SHP77 treated with DMSO at 0.1 percent for 48 hours (cell line): Measurements from ENCODE around the gene PLPP6.

ENCODE experiments used
- DNase-seq: peaks from one replicate; lab custom pipeline; 2025; lab: John Stamatoyannopoulos, UW

Gene PLPP6

DNA sequence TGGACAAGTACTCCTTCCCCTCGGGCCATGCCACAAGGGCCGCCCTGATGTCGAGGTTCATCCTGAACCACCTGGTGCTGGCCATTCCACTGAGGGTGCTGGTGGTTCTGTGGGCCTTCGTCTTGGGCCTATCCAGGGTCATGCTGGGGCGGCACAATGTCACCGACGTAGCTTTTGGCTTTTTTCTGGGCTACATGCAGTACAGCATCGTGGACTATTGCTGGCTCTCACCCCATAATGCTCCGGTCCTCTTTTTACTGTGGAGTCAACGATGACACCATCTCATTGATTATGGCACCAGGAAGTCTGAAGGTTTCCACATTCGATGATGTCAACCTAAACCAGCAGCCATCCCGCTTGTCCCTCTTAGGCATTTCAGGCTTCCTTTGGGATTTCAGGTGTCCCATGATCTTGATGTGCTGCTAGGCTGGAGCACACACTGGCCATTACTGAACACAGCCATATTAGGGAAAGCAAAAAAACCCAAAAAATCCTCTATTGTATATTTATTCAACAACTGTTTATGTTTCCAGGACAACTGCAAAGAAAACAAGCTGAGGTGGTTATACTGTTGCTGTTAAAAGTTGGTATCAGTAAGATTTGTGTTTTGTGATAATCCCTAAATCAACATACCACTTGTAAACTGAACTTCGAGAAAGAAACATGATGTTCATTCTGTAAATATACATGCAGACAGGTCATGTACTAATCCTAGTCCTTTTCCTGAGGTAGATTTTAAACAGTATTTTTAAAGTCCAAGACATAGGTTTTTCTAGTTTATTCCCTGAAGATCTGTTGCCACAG, 1.1 kb downstream of the PLPP6 start:
- DNase-seq: no peak

DNA sequence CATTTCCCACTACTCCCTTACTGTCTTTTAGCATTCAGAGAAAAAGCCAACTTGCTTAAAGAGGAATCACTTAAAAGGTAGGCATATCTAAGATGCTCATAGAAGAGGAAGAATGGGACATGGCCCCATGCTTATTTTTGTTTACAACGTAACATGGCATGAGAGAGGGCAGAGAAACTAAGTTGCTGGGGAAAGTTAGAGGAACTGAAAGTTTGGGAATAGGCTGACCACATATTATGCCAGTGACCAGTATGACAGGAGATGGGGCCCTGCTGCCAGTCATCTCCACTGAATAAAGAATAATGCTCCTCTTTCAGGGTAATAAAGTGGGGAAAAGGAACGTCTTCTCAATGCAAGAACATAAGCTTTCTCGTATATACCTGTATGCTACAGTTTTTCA, 1.9 kb downstream of the PLPP6 start:
- DNase-seq: no peak

DNA sequence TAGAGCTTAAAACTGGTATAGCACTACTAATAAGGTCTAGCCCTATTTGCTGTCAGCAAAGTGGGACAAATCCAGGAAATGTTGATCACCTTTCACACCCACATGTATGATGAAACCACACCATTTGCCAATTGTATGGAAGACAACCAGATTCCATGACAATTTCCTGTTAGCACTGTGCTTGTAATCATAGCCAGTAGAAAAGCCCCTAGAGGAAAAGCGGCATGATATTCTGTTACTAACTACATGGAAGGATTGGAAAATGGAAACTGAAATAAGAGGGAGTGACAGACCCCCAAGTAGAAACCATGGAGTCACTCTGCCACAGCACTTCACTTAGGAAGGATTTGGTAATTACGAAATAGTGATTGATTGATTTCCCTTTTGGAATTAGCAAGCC, 3.3 kb downstream of the PLPP6 start:
- no peak for DNase-seq

DNA sequence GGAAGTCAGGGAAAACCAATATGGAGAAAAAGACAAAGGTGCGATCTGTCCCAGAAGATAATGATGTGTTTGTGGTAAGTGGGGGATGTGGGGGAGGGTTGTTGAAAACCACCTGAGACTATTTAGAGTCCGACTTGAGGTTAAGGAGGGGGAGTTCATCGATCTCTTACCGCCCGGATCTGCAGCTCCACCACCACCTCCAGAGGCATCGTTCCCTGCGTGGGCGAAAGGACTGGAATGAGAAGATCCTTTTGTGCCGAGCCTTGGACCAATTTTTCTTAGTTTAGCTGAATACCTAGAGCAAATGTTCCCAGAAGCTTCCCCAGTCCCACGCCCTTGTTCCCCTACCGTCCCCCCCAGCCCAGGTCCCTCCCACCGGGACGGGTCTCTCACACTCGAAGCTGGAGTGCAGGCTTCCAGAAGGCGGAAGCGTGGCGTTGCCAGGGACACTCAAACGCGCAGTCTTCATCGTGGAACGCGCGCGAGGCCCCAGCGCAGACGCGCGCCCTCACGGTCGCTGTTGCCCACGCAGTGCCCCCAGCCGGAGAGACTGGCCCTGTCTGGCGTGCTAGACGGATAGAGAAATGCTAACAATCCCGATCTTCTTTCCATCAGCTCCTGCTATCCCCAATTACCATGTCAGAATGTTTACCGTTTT, 4.1 kb downstream of the PLPP6 start, which contains the start of gene SPATA6L:
Gene SPATA6L (minus strand): TSS at position 439 of the 658 bp plus-strand sequence. CDS start 230 bp downstream, at position 209.
- peak; percentile 22 for DNase-seq

DNA sequence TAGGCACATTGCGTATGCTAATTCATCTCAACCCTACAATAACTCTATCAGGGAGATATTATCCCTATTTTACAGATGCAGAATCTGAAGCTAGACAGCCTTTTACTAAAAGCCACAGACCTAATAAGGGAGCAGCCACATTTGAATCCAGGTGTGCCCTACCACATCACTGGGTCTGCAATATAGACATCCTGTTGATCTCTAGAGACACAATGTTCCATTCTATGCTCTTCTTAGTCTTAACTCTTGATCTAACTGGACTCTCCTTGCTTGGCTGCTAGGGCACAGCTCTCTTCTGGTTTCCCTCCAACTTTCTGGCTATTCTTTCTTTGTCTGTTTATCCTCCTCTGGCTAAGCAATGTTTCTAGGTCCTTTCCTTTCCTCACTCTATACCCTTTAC, 5.6 kb downstream of the PLPP6 start:
- no peak for DNase-seq

DNA sequence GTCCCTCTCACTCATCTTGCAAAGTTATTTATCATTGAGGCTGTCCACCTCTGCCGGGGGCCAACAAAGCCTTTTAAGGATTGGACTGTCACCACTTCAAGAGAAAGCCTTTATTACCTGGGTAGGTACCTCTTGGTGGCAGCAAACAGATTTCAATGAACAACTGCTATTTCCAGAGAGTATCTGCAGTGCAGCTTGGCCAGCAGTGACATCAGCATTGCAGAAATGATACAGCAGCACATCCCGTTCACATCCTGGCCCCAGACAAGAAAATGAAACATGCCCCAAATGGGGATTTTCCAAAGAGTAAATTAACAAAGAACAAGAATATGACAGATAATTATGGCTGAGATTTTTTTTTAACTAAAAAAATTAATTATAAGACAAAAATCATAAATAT, 6.5 kb downstream of the PLPP6 start:
- DNase-seq: no peak

DNA sequence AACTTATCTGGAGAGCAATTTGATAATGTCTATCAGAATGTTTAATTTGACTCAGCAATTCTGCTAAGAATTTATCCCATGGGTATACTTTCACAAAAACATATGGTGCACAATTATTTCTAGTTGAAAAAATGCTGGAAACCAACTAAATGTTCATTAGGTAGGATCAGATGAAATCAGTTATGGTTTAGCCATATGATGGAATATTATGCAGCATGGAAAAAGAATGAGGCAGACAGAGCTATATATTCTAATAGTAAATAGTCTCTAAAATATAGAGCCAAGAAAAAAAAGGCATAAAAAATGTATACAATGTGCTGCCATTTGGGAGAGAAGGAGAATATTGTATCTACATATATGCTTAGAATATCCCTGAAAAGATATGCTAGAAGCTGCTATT, 7.8 kb downstream of the PLPP6 start:
- no peak for DNase-seq

DNA sequence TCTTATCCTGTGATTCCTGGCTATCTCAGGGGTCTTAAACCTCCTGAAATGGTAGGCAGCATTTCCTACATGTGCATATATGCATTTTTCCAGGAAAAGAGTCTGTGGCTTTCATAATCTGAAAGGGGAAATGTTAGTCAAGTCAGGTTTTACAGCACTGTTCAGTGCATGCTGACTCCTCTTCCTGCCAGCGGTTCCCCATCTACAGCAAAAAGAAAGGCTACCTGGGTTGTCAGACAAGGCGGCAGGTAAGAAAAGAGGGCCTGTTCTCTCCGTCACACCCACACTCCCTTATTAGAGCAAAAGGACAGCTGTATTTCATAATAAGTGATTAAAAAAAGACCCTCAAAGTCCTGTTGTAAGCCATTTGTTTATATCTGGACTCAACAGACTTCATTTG, 8.5 kb downstream of the PLPP6 start:
- DNase-seq: no peak

DNA sequence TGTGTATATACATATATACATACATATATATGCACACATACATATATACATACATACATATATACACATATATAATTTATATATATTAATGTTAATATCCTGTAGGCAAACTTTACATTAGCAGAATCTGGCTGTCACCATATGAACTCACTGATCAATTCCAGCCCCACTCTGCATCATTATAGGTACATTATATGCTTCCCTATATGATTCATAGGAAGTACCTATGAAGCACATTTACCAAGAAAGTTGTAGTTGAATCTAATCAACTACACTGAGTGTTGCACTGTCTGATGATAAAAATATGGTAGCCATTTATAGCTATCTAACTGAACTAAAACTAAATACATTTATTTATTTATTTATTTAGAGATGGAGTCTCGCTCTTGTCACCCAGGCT, 9.6 kb downstream of the PLPP6 start:
- DNase-seq: no peak

DNA sequence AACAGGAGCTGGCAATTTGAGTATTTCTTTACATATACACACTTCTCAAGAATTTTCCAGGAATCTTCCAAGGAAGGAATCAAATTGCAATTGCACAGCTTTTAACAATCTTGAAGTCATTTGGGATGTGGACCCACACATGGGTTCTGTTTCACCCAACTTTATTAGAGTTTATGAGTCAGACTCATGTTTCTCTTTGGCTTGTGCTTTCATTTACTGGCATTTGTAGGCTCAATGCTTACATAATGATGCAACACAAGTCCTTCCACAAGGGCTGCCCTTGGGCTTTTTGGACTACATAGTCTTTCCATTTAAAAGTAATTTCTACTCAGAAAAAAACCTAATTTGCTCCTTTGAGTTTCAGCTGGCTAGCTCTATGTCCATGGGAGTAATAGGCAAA, 12.7 kb downstream of the PLPP6 start:
- no peak for DNase-seq

DNA sequence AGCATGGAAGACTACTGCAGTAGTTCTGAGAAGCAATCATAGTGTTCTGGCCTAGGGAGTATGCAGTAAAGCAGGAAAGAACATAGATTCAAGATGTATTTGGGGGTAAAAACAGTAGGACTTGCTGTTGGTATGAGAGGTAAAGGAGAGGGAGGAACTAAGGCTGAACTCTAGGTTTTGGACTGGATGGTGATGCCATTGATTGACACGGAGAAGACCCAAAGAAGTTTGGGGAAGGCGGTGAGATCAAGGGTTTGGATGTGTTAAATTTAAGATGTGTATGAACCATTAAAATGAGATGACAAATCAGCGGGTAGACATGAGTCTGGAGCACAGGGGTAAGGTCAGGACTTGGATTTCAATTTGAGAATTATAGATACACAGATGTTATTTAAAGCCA, 15.3 kb downstream of the PLPP6 start:
- DNase-seq: no peak

DNA sequence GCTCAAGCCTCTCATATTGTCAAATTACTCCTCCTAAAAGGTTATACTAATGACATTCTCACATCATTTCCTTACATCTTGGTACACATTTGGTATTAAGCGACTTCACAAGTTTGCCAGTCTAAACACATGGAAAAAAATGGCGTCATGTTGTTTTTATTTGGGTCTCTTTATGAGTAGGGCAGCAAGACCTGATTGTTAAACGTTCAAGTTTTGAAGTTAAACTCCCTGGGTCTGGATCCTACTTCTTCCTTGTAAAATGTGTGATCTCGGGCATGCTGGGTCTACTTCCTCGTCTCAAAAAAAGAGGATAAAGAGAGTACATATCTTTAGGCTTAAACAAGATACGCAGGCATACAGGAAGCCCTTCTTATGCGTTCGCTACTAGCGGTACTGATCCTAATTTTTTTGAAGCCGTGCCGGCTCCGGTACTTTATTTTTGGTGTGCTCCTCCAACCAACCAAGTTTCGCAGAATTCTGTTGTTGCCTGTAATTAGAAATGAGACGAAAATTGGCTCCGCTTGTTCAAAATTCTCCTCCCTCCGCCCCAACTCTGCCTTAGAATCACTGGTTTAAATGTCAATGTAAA, 16.7 kb downstream of the PLPP6 start:
- no peak for DNase-seq

DNA sequence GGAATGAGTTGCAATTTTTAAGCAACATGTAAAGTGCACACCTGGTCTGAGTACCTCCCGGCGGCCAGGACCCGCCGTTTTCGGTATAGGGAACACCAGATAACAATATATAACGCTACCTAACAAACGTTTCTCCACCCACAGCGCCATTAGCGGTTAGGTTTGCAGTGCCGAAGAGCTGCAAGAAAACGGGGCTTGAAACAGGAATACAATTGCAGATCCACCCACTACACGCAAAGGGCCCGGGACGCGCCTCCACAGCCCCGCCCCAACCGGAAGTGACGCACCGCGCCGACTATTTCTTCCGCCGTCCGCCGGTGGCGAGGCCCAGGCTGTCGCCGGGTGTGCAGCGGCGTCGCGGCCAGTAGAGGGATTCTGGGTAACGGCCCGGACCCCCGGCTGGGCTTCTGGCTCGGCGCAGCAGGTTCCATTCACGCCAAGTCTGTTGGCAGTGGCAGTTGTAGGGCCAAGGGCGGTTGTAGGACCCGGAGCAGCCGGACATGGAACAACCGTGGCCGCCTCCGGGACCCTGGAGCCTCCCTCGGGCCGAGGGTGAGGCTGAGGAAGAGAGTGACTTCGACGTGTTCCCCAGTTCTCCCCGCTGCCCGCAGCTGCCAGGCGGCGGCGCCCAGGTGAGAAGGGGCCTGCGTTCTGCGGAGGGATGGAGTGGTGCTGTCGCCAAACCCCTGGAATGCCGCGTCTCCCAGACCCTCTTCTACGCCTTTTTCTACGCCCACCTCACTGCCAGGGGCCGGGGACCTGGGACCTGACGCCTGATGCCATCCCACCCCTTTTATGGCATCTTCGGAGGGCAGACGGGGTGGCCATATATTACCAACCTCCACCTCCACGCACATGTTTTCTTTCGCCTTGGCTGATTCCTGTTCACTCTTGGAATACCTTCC, 17.4 kb downstream of the PLPP6 start, which contains the start of gene CDC37L1:
Gene CDC37L1 (plus strand): TSS at position 302 of the 905 bp plus-strand sequence. CDS start 199 bp downstream, at position 501.
- DNase-seq: peak; percentile 65

DNA sequence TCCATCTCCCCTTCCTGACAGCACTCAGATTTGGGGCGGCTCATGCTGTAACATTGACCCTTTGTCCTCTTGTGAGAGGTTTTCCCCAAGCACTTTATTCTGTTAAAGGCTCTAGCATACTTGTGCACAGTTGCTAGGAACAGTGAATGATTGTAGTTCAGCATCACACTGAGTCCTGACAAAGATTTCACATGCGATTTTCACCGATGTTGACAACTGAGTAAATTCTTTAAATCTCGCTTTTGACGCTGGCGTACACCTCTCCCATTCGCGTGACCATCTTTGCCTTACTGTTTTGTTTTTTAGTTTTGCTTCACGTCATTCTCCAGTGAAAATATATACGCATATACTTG, 18.1 kb downstream of the PLPP6 start:
- no peak for DNase-seq

DNA sequence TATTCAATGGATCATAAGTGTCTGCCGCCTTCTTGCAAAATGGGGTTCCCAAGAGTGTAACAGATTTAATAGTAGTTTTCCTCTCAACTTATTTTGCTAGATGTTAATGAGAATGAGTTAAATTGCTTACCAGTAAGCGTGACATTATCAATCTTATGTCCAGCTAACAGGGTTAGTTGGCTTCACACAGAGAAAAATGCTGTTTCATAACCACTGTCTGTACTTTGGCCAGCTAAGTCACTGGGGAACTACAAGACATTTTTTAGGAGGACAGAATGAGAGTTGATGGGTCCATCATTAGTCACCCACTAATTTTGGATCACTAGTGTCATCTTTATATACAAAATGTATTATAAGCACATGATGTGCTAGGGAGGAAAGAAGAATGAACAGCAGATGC, 18.7 kb downstream of the PLPP6 start:
- DNase-seq: no peak

DNA sequence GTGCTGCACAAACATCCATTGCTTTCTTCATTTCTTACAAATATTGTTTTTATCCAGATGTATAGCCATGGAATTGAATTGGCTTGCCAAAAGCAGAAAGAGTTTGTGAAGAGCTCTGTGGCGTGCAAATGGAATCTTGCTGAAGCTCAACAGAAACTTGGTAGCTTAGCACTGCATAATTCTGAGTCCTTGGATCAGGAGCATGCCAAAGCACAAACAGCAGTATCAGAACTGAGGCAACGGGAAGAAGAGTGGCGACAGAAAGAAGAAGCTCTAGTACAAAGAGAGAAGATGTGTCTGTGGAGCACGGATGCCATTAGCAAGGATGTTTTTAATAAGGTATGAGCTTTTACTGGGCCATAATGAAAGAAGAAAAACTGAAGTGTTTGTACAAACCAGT, 22.7 kb downstream of the PLPP6 start:
- DNase-seq: no peak

DNA sequence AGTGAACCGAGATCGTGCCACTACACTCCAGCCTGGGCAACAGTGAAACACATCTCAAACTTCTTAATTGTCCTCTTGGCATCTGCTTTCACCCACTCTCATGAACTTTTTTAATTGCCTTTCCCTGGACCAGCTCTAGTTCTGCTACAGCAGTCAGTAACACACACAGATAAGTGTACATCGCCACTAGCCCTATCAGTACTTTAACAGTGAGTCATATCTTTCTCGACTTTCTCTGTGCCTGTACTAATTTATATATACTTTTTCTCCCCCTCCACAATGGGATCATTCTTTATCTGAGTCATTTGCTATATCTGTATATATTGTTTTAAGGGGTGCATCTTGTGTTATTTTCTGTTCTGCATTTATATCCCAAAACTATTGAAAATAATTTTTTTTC, 24.0 kb downstream of the PLPP6 start:
- no peak for DNase-seq

DNA sequence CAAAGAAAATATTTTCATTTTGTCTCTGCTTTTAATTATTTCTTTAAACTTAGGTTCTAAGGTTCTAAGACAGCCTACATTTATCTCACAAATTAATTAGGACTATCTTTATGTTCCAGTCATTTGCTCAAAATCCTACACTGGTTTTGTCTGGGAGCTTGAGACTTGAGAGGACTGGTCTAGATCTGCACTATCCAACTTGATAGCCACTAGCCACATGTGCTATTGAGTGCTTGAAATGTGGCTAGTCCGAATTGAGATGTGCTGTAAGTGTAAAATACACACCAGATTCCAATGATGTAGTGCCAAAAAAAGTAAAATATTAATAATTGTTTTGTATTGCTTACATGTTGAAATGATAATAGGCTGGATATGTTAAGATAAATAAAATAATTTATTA, 24.5 kb downstream of the PLPP6 start:
- DNase-seq: no peak

DNA sequence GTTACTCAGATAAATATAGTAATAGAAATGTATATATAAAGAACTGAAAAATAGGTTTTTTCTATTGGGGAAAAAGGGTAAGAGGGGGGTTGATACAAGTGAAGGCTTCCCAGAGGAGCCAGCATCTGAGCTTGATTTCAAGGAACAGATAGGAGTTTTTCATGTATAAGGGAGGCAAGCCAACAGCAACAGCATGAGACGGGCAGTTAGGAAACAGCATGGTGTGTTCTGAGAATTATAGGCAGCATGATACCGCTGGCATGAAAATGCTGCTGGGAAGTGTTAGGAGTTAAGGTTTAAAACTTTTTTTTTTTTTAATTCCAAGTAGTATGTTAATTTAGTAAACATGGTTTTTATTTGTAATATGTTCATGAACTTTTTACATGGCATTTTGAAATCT, 26.9 kb downstream of the PLPP6 start:
- DNase-seq: no peak

DNA sequence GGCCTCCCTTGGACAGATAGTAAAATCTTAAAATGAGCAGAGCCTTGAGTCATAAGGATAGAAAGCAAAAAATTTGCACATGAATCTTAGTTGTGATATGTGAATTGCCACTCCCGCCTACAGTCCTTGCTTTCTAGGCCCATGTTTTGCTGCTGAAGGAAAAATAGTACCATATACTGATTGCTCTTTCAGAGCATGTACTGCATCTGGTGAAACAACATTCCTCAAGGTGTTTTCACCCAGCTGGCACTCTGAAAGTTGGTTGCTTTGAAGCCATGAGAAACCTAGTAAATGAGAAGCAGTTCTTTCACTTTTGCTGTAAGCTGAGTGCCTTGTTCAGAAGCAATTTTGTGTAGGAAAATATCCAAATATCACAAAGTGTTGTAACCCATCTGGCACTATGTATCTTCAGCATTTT, 27.6 kb downstream of the PLPP6 start:
- no peak for DNase-seq

DNA sequence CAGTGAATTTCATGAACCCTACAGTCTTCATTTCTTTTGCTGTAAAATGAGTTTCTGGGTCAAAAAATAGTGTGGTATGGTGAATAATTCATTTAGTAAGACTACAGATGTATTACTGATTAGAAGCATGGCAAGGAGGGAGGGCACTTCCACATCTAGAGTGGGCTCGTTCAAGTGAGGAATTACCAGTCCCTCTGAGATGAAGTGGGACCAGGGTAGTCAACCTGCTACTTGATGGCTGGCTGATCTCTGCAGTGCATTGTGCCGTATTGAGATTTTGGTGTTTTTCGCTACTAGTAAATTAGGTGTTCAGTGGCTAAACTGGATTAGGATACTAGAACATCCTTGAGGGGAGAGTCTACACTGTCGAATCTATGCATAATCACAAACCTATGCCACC, 28.1 kb downstream of the PLPP6 start:
- DNase-seq: no peak

DNA sequence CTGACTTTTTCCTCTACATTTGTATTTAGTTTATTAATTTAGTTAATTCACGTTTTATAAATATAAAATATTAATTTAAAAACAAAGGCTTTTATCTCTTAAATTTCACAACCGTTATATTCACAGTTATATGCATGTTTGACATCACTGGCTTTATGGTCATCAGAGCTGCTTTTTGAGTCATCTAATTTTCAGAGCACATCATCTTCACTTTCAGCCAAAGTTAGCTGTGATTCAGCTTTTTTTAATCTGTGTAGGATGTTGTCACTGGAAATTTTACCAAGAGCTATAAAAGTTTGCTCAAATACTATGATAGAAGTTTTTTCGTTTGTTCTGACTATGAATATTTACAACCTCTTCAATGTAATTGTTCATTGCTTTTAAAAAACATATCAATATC, 29.7 kb downstream of the PLPP6 start:
- no peak for DNase-seq
